Subcutaneous abdominal adipose tissue (tissue), 5 donors: ENCODE data around the gene LILRA6.

Source experiments
- H3K27ac ChIP-seq: one replicate; pipeline ENCODE4 v1.7.0; 2013; ENCODE audit warnings: low read depth, mild to moderate bottlenecking, inconsistent platforms, low read length, moderate library complexity
- H3K27me3 ChIP-seq, 5 donors: one replicate each; pipeline ENCODE4 v1.7.0; 2013; ENCODE audit warnings: low read length in 5 of 5, inconsistent platforms in 1 of 5; ENCODE audit not compliant: control insufficient read depth in 5 of 5, insufficient read depth in 4 of 5
- H3K36me3 ChIP-seq, 5 donors: one replicate each; pipeline ENCODE4 v1.7.0; 2013; ENCODE audit warnings: low read length in 5 of 5; ENCODE audit not compliant: control insufficient read depth in 5 of 5, insufficient read depth in 5 of 5
- H3K4me1 ChIP-seq, 5 donors: one replicate each; pipeline ENCODE4 v1.7.0; 2013; ENCODE audit warnings: low read length in 5 of 5, mild to moderate bottlenecking in 3 of 5, moderate library complexity in 1 of 5; ENCODE audit not compliant: control insufficient read depth in 5 of 5, insufficient read depth in 5 of 5
- H3K4me3 ChIP-seq, 5 donors: one replicate each; pipeline ENCODE4 v1.7.0; 2013; ENCODE audit warnings: low read length in 5 of 5, low read depth in 1 of 5
- H3K9ac ChIP-seq, 5 donors: one replicate each; pipeline ENCODE4 v1.7.0; 2013; ENCODE audit warnings: low read length in 5 of 5, mild to moderate bottlenecking in 4 of 5, moderate library complexity in 3 of 5
- H3K9me3 ChIP-seq, 5 donors: one replicate each; pipeline ENCODE4 v1.7.0; 2013; ENCODE audit warnings: low read length in 5 of 5; ENCODE audit not compliant: control insufficient read depth in 5 of 5
- donor health status: healthy.
- donor health status: healthy.
- donor health status: healthy.
- donor health status: healthy.
- donor health status: healthy.

LILRA6 gene

GRCh38 chr19:54268936-54269335 lies 26.3 kb upstream of the LILRA6 start:
- Histone ChIP-seq H3K36me3 (no peaks in the 10 kb centered on the region), H3K9me3 (no peaks in the 10 kb centered on the region), H3K4me3 (no peak overlapping the region), H3K4me1 (no peaks in the 10 kb centered on the region), H3K27ac (no peak overlapping the region), H3K9ac (no peak overlapping the region), H3K27me3 (peaks cover 0 to 4% (median 0%) of the 10 kb centered on the region in 5 donors)

GRCh38 chr19:54266133-54266532 lies 23.5 kb upstream of the LILRA6 start:
- peaks cover 0 to 2% (median 0%) of the 10 kb centered on the region in 5 donors for H3K27me3 ChIP-seq
- H3K9ac ChIP-seq: no peak overlapping the region
- no peaks in the 10 kb centered on the region for H3K9me3 ChIP-seq
- no peak overlapping the region for H3K27ac ChIP-seq
- no peaks in the 10 kb centered on the region for H3K4me1 ChIP-seq
- H3K4me3 ChIP-seq: no peak overlapping the region
- no peaks in the 10 kb centered on the region for H3K36me3 ChIP-seq

GRCh38 chr19:54262470-54262869 lies 19.9 kb upstream of the LILRA6 start:
- Histone ChIP-seq H3K4me3 (no peak overlapping the region), H3K27me3 (peaks cover 0 to 5% (median 0%) of the 10 kb centered on the region in 5 donors), H3K27ac (no peak overlapping the region), H3K9ac (no peak overlapping the region), H3K36me3 (no peaks in the 10 kb centered on the region), H3K4me1 (no peaks in the 10 kb centered on the region), H3K9me3 (no peaks in the 10 kb centered on the region)

GRCh38 chr19:54262066-54262465 lies 19.5 kb upstream of the LILRA6 start:
- Histone ChIP-seq H3K9ac (no peak overlapping the region), H3K4me3 (no peak overlapping the region)

GRCh38 chr19:54257116-54257480 lies 14.5 kb upstream of the LILRA6 start, which contains the start of gene LILRB5:
Gene LILRB5 (minus strand): TSS chr19:54257273. CDS start chr19:54257193, 80 bp downstream.
- Histone ChIP-seq H3K27ac (peak within 1 kb of the TSS; percentile 23), H3K4me1 (peaks cover 0 to 16% (median 0%) of the 10 kb centered on the region in 5 donors), H3K9ac (peak within 1 kb of the TSS in 4 of 5 donors; percentile 10 to 66 (median 41)), H3K9me3 (no peaks in the 10 kb centered on the region), H3K27me3 (peaks cover 20 to 39% (median 20%) of the 10 kb centered on the region in 5 donors), H3K4me3 (peak within 1 kb of the TSS; percentile 38 to 63 (median 51)), H3K36me3 (peaks cover 0 to 5% (median 0%) of the 10 kb centered on the region in 5 donors)

More at GRCh38 chr19:54262066-54262465, 19.5 kb upstream of the LILRA6 start:
- Histone ChIP-seq H3K4me1 (no peaks in the 10 kb centered on the region), H3K36me3 (no peaks in the 10 kb centered on the region), H3K9me3 (no peaks in the 10 kb centered on the region), H3K27ac (no peak overlapping the region), H3K27me3 (peaks cover 0 to 6% (median 0%) of the 10 kb centered on the region in 5 donors)

- H3K36me3 ChIP-seq: peaks cover 0 to 5% (median 0%) of the 10 kb centered on the region in 5 donors
- peak overlapping the region; percentile 38 to 63 (median 51) for H3K4me3 ChIP-seq
- H3K27ac ChIP-seq: peak overlapping the region; percentile 23
- H3K4me1 ChIP-seq: peaks cover 0 to 16% (median 0%) of the 10 kb centered on the region in 5 donors
- no peaks in the 10 kb centered on the region for H3K9me3 ChIP-seq
- peak overlapping the region in 4 of 5 donors; percentile 10 to 66 (median 41) for H3K9ac ChIP-seq
- H3K27me3 ChIP-seq: peaks cover 20 to 40% (median 20%) of the 10 kb centered on the region in 5 donors
These were observed 13.9 kb upstream of the LILRA6 start for GRCh38 chr19:54256250-54257115.

GRCh38 chr19:54255105-54255775 lies 12.7 kb upstream of the LILRA6 start:
- Histone ChIP-seq H3K4me3 (peak overlapping the region in 4 of 5 donors; percentile 49 to 63 (median 52)), H3K27me3 (peaks cover 20 to 40% (median 20%) of the 10 kb centered on the region in 5 donors), H3K36me3 (peaks cover 0 to 5% (median 0%) of the 10 kb centered on the region in 5 donors), H3K9me3 (no peaks in the 10 kb centered on the region), H3K9ac (peak overlapping the region in 1 of 5 donors; percentile 10), H3K27ac (no peak overlapping the region), H3K4me1 (peaks cover 0 to 16% (median 0%) of the 10 kb centered on the region in 5 donors)

GRCh38 chr19:54254195-54254906 lies 11.8 kb upstream of the LILRA6 start:
- peaks cover 0 to 5% (median 0%) of the 10 kb centered on the region in 5 donors for H3K36me3 ChIP-seq
- peak overlapping the region in 1 of 5 donors; percentile 7 for H3K4me3 ChIP-seq
- peaks cover 20 to 40% (median 20%) of the 10 kb centered on the region in 5 donors for H3K27me3 ChIP-seq
- H3K27ac ChIP-seq: no peak overlapping the region
- no peaks in the 10 kb centered on the region for H3K9me3 ChIP-seq
- H3K4me1 ChIP-seq: peaks cover 0 to 16% (median 0%) of the 10 kb centered on the region in 5 donors
- no peak overlapping the region for H3K9ac ChIP-seq

GRCh38 chr19:54253331-54254194 lies 11.0 kb upstream of the LILRA6 start:
- peaks cover 20 to 40% (median 20%) of the 10 kb centered on the region in 5 donors for H3K27me3 ChIP-seq
- H3K36me3 ChIP-seq: peaks cover 0 to 5% (median 0%) of the 10 kb centered on the region in 5 donors
- no peak overlapping the region for H3K4me3 ChIP-seq
- H3K9ac ChIP-seq: no peak overlapping the region
- peaks cover 0 to 18% (median 0%) of the 10 kb centered on the region in 5 donors for H3K4me1 ChIP-seq
- no peaks in the 10 kb centered on the region for H3K9me3 ChIP-seq
- H3K27ac ChIP-seq: no peak overlapping the region
